ENCODE data around the gene C9orf50. TPM values are rescaled to one million over a fixed set of nuclear protein-coding genes. Genes with fewer than 3 reads are reported as not detected.
A peak's percentile ranks its signal among the peaks of the same experiment; 100 is the strongest.

Gene C9orf50
- total and polyA plus RNA-seq, 2 experiments from 2014 or later = not detected

GRCh38 chr9:129626625-129627284 lies 5.9 kb upstream of the C9orf50 start:
- TF ChIP-seq EZH2 (IDR thresholded peaks at IDR 0.05; ENCODE audit: low read depth, unreplicated experiment) (no peak), CREB1 (CRISPR knock-in tag; IDR thresholded peaks at IDR 0.05; ENCODE audit: low read depth) (peak; percentile 45; the same call in 1 of the 2 replicates), JUNB (IDR thresholded peaks at IDR 0.05; ENCODE audit: unreplicated experiment) (no peak), ZNF331 (CRISPR knock-in tag; IDR thresholded peaks at IDR 0.05; ENCODE audit: low read depth) (no peak), EZH2phosphoT487 (IDR thresholded peaks at IDR 0.05; ENCODE audit: unreplicated experiment) (no peak), NANOG (IDR thresholded peaks at IDR 0.05; ENCODE audit: borderline replicate concordance) (no peak)
- TF ChIP-seq, protein P1, sequence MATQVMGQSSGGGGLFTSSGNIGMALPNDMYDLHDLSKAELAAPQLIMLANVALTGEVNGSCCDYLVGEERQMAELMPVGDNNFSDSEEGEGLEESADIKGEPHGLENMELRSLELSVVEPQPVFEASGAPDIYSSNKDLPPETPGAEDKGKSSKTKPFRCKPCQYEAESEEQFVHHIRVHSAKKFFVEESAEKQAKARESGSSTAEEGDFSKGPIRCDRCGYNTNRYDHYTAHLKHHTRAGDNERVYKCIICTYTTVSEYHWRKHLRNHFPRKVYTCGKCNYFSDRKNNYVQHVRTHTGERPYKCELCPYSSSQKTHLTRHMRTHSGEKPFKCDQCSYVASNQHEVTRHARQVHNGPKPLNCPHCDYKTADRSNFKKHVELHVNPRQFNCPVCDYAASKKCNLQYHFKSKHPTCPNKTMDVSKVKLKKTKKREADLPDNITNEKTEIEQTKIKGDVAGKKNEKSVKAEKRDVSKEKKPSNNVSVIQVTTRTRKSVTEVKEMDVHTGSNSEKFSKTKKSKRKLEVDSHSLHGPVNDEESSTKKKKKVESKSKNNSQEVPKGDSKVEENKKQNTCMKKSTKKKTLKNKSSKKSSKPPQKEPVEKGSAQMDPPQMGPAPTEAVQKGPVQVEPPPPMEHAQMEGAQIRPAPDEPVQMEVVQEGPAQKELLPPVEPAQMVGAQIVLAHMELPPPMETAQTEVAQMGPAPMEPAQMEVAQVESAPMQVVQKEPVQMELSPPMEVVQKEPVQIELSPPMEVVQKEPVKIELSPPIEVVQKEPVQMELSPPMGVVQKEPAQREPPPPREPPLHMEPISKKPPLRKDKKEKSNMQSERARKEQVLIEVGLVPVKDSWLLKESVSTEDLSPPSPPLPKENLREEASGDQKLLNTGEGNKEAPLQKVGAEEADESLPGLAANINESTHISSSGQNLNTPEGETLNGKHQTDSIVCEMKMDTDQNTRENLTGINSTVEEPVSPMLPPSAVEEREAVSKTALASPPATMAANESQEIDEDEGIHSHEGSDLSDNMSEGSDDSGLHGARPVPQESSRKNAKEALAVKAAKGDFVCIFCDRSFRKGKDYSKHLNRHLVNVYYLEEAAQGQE (IDR thresholded peaks at IDR 0.05; ENCODE audit: unreplicated experiment) = no peak
- Mint-ChIP-seq H3K9me3 (no peaks in the 10 kb centered on the region), H3K36me3 (ENCODE audit: low read depth) (peaks cover 16% of the 10 kb centered on the region), H3K27ac (peak overlapping the region; percentile 88), H3K4me3 (peak overlapping the region; percentile 77), H3K4me1 (peaks cover 54% of the 10 kb centered on the region), H3K27me3 (ENCODE audit: insufficient read depth, low read depth, poor library complexity) (peaks cover 20% of the 10 kb centered on the region)
- DNase-seq (ENCODE audit: low spot score) (no peak), ATAC-seq (peak; percentile 5)
- peak overlapping the region; percentile 93; the same call in 1 of the 2 replicates for H2AFZ ChIP-seq
- peaks cover 49% of the 10 kb centered on the region for H4K20me1 ChIP-seq (replicated peaks; ENCODE audit: insufficient read depth)
- H3F3A ChIP-seq (replicated peaks; ENCODE audit: low read depth) = 0 out of 2 replicates have a peak, but pooled peaks cover 6% of the 10 kb centered on the region
- no peak overlapping the region for H3K27ac ChIP-seq (ENCODE audit: low read depth)
- H3K79me2 ChIP-seq (replicated peaks; ENCODE audit: insufficient read depth) = peaks cover 57% of the 10 kb centered on the region
- H3K27me3 ChIP-seq (ENCODE audit: insufficient read depth) = peaks cover 9% of the 10 kb centered on the region
- H3K4me1 ChIP-seq (ENCODE audit: insufficient read depth) = peaks cover 33% of the 10 kb centered on the region
- H3K9me2 ChIP-seq (ENCODE audit: insufficient read depth) = no peaks in the 10 kb centered on the region
- no peaks in the 10 kb centered on the region for H3K36me3 ChIP-seq (ENCODE audit: insufficient read depth)
- H3K4me3 ChIP-seq = peak overlapping the region; percentile 98
- peak overlapping the region; percentile 100 for H3K4me2 ChIP-seq

DNA sequence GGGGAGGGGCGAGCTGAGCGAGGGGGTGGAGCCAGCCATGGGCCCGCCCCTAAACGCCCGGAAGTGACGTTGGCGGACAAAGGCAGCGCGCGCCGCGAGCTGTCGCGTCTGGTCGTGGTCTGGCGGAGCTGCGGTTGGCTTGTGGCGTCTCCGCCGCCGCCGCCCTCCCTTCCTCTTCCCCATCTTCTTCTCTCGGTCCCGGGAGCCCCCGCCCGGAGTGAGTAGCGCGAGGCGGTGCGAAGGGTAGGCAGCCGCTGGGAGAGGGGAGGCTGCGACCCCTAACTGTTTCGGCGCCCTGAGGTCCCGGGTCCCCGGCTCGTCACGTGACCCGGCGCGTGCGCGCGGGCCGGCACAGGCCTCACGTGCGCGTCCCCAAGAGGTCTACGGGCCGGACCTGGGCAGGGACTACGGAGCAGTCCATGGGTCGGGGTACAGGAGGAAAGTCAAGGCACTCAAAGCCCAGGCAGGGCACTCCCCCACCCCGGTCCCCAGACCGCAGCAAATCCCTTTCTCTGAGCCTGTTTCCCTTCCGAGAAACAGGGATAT lies 5.3 kb upstream of the C9orf50 start, which contains the start of gene NTMT1:
Gene NTMT1, plus strand, starts transcription at position 85 of the 546 bp plus-strand sequence. CDS start 6,541 bp downstream, outside the sequence.
- Mint-ChIP-seq H3K9me3 (no peaks in the 10 kb centered on the region), H3K4me1 (peaks cover 51% of the 10 kb centered on the region), H3K4me3 (peak within 1 kb of the TSS; percentile 77), H3K27ac (peak within 1 kb of the TSS; percentile 88), H3K27me3 (ENCODE audit: insufficient read depth, low read depth, poor library complexity) (peaks cover 21% of the 10 kb centered on the region), H3K36me3 (ENCODE audit: low read depth) (peaks cover 14% of the 10 kb centered on the region)
- Histone ChIP-seq H3K36me3 (ENCODE audit: insufficient read depth) (no peaks in the 10 kb centered on the region), H3F3A (replicated peaks; ENCODE audit: low read depth) (0 out of 2 replicates have a peak, but pooled peaks cover 6% of the 10 kb centered on the region), H3K4me3 (peak within 1 kb of the TSS; percentile 98), H3K4me1 (ENCODE audit: insufficient read depth) (peaks cover 33% of the 10 kb centered on the region), H3K9me2 (ENCODE audit: insufficient read depth) (no peaks in the 10 kb centered on the region), H3K79me2 (replicated peaks; ENCODE audit: insufficient read depth) (peaks cover 51% of the 10 kb centered on the region), H2AFZ (peak within 1 kb of the TSS; percentile 93; the same call in 1 of the 2 replicates), H3K4me2 (peak within 1 kb of the TSS; percentile 100), H3K27ac (ENCODE audit: low read depth) (peak within 1 kb of the TSS; percentile 88; the same call in 1 of the 2 replicates), H4K20me1 (replicated peaks; ENCODE audit: insufficient read depth) (peaks cover 44% of the 10 kb centered on the region), H3K27me3 (ENCODE audit: insufficient read depth) (peaks cover 15% of the 10 kb centered on the region)
- DNase-seq (ENCODE audit: low spot score) (peak; percentile 85), ATAC-seq (peak; percentile 63)
- TF ChIP-seq ZNF331 (CRISPR knock-in tag; IDR thresholded peaks at IDR 0.05; ENCODE audit: low read depth) = no peak
- TF ChIP-seq EZH2 (IDR thresholded peaks at IDR 0.05; ENCODE audit: low read depth, unreplicated experiment) = no peak
- no peak for TF ChIP-seq NANOG (IDR thresholded peaks at IDR 0.05; ENCODE audit: borderline replicate concordance)
- TF ChIP-seq CTCF (conservative IDR thresholded peaks at IDR 0.05; ENCODE audit: low read depth in 2 of 2) = no peak
- TF ChIP-seq JUNB (IDR thresholded peaks at IDR 0.05; ENCODE audit: unreplicated experiment) = peak; percentile 15
- no peak for TF ChIP-seq ZNF114 (CRISPR knock-in tag; IDR thresholded peaks at IDR 0.05)
- TF ChIP-seq, protein P1 (IDR thresholded peaks at IDR 0.05; ENCODE audit: unreplicated experiment) = no peak
- no peak for TF ChIP-seq STAT1 (IDR thresholded peaks at IDR 0.05; ENCODE audit: unreplicated experiment)
- TF ChIP-seq, protein P2, sequence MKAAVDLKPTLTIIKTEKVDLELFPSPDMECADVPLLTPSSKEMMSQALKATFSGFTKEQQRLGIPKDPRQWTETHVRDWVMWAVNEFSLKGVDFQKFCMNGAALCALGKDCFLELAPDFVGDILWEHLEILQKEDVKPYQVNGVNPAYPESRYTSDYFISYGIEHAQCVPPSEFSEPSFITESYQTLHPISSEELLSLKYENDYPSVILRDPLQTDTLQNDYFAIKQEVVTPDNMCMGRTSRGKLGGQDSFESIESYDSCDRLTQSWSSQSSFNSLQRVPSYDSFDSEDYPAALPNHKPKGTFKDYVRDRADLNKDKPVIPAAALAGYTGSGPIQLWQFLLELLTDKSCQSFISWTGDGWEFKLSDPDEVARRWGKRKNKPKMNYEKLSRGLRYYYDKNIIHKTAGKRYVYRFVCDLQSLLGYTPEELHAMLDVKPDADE (IDR thresholded peaks at IDR 0.05) = peak; percentile 64
- TF ChIP-seq POLR2AphosphoS5 (IDR thresholded peaks at IDR 0.05; ENCODE audit: low read depth) = peak; percentile 98
- TF ChIP-seq CREB1 (CRISPR knock-in tag; IDR thresholded peaks at IDR 0.05; ENCODE audit: low read depth) = peak; percentile 92

Data from GM23338 (cell line).